GM10847 (cell line): ENCODE measurements around the gene SUN1.

Source experiments
- POLR2A ChIP-seq: IDR thresholded peaks from 2 replicates; pipeline ENCODE4 v1.6.1; 2011; ENCODE audit not compliant: insufficient read length; ENCODE audit errors: extremely low read depth

SUN1 gene

GRCh38 chr7:843230-843629, 11.0 kb downstream of the SUN1 start:
- no peak for TF ChIP-seq POLR2A

- no peak for TF ChIP-seq POLR2A
Measured at GRCh38 chr7:844043-844442, 11.8 kb downstream of the SUN1 start.

- no peak for TF ChIP-seq POLR2A
Measured at GRCh38 chr7:844514-844913, 12.2 kb downstream of the SUN1 start.

GRCh38 chr7:845091-845490, 12.8 kb downstream of the SUN1 start:
- no peak for TF ChIP-seq POLR2A

- no peak for TF ChIP-seq POLR2A
Measured at GRCh38 chr7:845731-846130, 13.5 kb downstream of the SUN1 start.

- TF ChIP-seq POLR2A, result no peak
Measured at GRCh38 chr7:849145-849544, 16.9 kb downstream of the SUN1 start.

- TF ChIP-seq POLR2A, result no peak
Measured at GRCh38 chr7:849781-850180, 17.5 kb downstream of the SUN1 start.

GRCh38 chr7:851204-851603, 18.9 kb downstream of the SUN1 start:
- no peak for TF ChIP-seq POLR2A

- TF ChIP-seq POLR2A, result no peak
Measured at GRCh38 chr7:853366-854117, 21.3 kb downstream of the SUN1 start.

- TF ChIP-seq POLR2A, result no peak
Measured at GRCh38 chr7:854118-854775, 22.0 kb downstream of the SUN1 start.

- no peak for TF ChIP-seq POLR2A
Measured at GRCh38 chr7:855686-856369, 23.6 kb downstream of the SUN1 start.

GRCh38 chr7:856444-857095, 24.3 kb downstream of the SUN1 start:
- no peak for TF ChIP-seq POLR2A

- TF ChIP-seq POLR2A, result no peak
Measured at GRCh38 chr7:857661-858060, 25.4 kb downstream of the SUN1 start.

GRCh38 chr7:859359-860030, 27.2 kb downstream of the SUN1 start:
- no peak for TF ChIP-seq POLR2A

GRCh38 chr7:860149-860548, 27.9 kb downstream of the SUN1 start:
- TF ChIP-seq POLR2A, result no peak
